ENCODE results near the gene G6PC2. TPM values are rescaled to one million over a fixed set of nuclear protein-coding genes. Genes with fewer than 3 reads are reported as not detected.

G6PC2 gene
- polyA plus RNA-seq, 5 donors = 0.09 to 0.19 TPM; not detected in 3

DNA sequence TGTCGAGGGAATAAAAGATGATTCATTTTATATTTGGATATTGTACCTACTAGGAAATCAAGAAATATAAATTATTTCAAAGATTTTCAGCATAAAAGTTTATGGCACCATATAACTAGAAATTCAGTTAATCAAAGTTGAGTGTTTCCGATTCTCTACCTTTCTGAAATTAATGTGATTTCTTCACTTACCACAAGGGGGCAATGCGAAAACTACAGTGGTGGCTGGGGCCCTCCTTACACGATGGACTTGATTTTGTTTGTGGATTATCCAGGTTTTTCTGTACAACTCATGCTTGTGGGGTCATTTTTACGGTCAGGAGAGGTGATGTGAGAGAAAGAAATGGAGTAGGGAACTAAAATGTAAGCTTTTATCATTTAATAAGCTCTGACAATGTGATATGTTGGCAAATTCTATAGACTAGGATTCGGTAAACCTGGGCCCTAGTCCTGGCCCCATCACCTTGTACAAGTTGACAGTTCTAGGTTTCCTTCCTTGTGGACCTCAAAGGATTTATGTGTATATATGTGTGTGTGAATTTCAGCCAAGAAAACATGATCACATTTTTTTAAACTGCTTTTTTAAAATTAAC is 47.6 kb downstream of the G6PC2 start:
- no peak for DNase-seq

DNA sequence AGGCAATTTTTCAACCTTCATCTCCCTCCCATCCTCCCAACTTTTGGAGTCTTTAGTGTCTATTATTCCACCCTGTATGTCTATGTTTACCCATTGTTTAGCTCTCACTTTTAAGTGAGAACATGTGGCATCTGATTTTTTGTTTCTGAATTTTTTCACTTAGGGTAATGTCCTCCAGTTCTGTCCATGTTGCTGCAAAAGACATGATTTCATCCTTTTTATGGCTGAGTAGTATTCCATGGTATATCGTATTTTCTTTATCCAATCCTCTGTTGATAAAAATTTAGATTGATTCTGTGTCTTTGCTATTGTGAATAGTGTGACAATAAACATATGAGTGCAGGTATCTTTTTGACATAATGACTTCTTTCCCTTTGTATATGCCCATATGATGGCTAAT is 48.2 kb downstream of the G6PC2 start:
- DNase-seq = no peak

GRCh38 chr2:168951871-168952270 is 50.8 kb downstream of the G6PC2 start:
- no peak for DNase-seq

GRCh38 chr2:168952424-168952823 is 51.3 kb downstream of the G6PC2 start:
- no peak for DNase-seq

GRCh38 chr2:168954256-168954655 is 53.2 kb downstream of the G6PC2 start:
- no peak for DNase-seq

- DNase-seq = no peak
Measured at GRCh38 chr2:168955321-168955720, 54.2 kb downstream of the G6PC2 start.

GRCh38 chr2:168956392-168956791 is 55.3 kb downstream of the G6PC2 start:
- no peak for DNase-seq

Other genes starting within 250 kb of the G6PC2 start
- gene NOSTRIN, start 98.7 kb upstream of the G6PC2 start, polyA plus RNA-seq (ENCODE audit: insufficient read depth in 1 of 5, insufficient read length in 5 of 5, low replicate concordance in 1 of 5) = 10 to 100 TPM; 32.6 to 54.7 (median 39.0) TPM
- 10 to 100 TPM; 10.3 to 32.6 (median 21.0) TPM for gene SPC25, start 10.9 kb upstream of the G6PC2 start, polyA plus RNA-seq (ENCODE audit: insufficient read depth in 1 of 5, insufficient read length in 5 of 5, low replicate concordance in 1 of 5)
- gene ABCB11, start 130.0 kb downstream of the G6PC2 start, polyA plus RNA-seq (ENCODE audit: insufficient read depth in 1 of 5, insufficient read length in 5 of 5, low replicate concordance in 1 of 5) = under 1 TPM in 3 of 5 donors, not detected in 2; 0.03 to 0.21 (median 0.14) TPM
- gene DHRS9, start 168.3 kb downstream of the G6PC2 start, polyA plus RNA-seq (ENCODE audit: insufficient read depth in 1 of 5, insufficient read length in 5 of 5, low replicate concordance in 1 of 5) = under 1 TPM; 0.28 to 0.97 (median 0.53) TPM